ENCODE results near the gene RBL1. TPM values are rescaled to one million over a fixed set of nuclear protein-coding genes. Genes with fewer than 3 reads are reported as not detected.
"Not testable (repeated sequence)": the region's sequence is repeated elsewhere in the genome, so short reads cannot be mapped to it uniquely, and the experiment has no call there.

RBL1 gene
- total RNA-seq, 1 donor from 2014 or later = 1.9 TPM

DNA sequence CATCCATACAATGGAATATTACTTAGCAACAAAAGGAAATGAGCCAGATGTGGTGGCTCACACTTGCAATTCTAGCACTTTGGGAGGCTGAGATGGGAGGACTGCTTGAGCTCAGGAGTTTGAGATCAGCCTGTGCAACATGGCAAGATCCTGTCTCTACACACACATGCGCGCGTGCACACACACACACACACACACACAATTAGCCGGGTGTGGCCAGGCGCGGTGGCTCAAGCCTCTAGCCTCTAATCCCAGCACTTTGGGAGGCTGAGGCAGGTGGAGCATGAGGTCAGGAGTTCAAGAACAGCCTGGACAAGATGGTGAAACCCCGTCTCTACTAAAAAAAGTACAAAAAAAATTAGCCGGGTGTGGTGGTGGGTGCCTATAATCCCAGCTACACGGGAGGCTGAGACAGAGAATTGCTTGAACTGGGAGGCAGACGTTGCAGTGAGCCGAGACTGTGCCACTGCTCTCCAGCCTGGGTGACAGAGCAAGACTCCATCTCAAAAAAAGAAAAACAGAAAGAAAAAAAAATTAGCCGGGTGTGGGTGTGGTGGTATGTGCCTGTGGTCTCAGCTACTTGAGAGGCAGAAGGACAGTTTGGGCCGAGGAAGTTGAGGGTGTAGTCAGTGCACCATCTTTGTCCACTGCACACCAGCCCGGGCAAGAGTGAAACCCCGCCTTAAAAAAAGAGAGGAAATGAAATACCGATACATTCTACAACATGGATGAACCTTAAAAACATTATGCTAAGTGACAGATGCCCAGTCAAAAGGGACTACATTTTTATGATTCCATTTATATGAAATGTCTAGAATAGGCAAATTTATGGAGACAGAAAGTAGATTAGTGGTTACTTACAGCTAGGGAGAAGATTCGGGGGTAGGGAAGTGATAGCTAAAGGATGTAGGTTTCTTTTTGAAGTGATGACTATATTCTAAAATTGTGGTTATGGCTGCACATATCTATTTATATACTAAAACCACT is 52.5 kb downstream of the RBL1 start:
- Histone ChIP-seq H3K36me3 (peaks cover 15 to 44% of the 10 kb centered on the region in 2 donors), H3K4me1 (no peaks in the 10 kb centered on the region), H3K27me3 (no peaks in the 10 kb centered on the region), H3K27ac (no peak overlapping the region), H3K4me3 (peak overlapping the region in 1 of 2 donors; percentile 20), H3K9me3 (no peaks in the 10 kb centered on the region)
- TF ChIP-seq, protein P1, sequence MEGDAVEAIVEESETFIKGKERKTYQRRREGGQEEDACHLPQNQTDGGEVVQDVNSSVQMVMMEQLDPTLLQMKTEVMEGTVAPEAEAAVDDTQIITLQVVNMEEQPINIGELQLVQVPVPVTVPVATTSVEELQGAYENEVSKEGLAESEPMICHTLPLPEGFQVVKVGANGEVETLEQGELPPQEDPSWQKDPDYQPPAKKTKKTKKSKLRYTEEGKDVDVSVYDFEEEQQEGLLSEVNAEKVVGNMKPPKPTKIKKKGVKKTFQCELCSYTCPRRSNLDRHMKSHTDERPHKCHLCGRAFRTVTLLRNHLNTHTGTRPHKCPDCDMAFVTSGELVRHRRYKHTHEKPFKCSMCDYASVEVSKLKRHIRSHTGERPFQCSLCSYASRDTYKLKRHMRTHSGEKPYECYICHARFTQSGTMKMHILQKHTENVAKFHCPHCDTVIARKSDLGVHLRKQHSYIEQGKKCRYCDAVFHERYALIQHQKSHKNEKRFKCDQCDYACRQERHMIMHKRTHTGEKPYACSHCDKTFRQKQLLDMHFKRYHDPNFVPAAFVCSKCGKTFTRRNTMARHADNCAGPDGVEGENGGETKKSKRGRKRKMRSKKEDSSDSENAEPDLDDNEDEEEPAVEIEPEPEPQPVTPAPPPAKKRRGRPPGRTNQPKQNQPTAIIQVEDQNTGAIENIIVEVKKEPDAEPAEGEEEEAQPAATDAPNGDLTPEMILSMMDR (IDR thresholded peaks at IDR 0.05) = no peak
- intact Hi-C loops (cut with DNase I) = no loop called here
- DNase-seq (ENCODE audit: low spot score in 2 of 2) = no peak

DNA sequence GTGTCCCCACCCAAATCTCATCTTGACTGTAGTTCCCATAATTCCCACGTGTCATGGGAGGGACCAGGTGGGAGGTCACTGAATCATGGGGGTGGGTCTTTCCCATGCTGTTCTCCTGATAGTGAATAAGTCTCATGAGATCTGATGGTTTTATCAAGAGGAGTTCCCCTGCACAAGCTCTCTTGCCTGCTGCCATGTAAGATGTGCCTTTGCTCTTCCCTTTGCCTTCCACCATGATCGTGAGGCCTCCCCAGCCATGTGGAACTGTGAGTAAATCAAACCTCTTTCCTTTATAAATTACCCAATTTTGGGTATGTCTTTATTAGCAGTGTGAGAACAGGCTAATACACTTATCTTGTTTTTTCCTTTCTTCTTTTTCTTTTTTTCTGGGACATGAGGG is 56.4 kb downstream of the RBL1 start:
- H3K9me3 ChIP-seq; H3K4me1 ChIP-seq; DNase-seq (ENCODE audit: low spot score in 2 of 2); H3K27me3 ChIP-seq; H3K27ac ChIP-seq; H3K4me3 ChIP-seq; intact Hi-C loops (cut with DNase I): not testable (repeated sequence)
- peaks cover 19 to 33% of the 10 kb centered on the region in 2 donors for H3K36me3 ChIP-seq

- H3K9me3 ChIP-seq = no peaks in the 10 kb centered on the region
- TF ChIP-seq, protein P1 (IDR thresholded peaks at IDR 0.05) = no peak
- H3K27ac ChIP-seq = no peak overlapping the region
- H3K4me3 ChIP-seq = no peak overlapping the region
- intact Hi-C loops (cut with DNase I) = no loop called here
- H3K27me3 ChIP-seq = no peaks in the 10 kb centered on the region
- H3K4me1 ChIP-seq = no peaks in the 10 kb centered on the region
- no peak for DNase-seq (ENCODE audit: low spot score in 2 of 2)
- H3K36me3 ChIP-seq = peaks cover 4 to 36% of the 10 kb centered on the region in 2 donors
Observed at GRCh38 chr20:37032077-37032476, 63.7 kb downstream of the RBL1 start.

- TF ChIP-seq, protein P1 (IDR thresholded peaks at IDR 0.05) = no peak
- Histone ChIP-seq H3K27me3 (no peaks in the 10 kb centered on the region), H3K27ac (no peak overlapping the region), H3K36me3 (peaks cover 4 to 31% of the 10 kb centered on the region in 2 donors), H3K4me3 (no peak overlapping the region), H3K9me3 (no peaks in the 10 kb centered on the region), H3K4me1 (no peaks in the 10 kb centered on the region)
- no peak for DNase-seq (ENCODE audit: low spot score in 2 of 2)
- intact Hi-C loops (cut with DNase I) = no loop called here
Observed at GRCh38 chr20:37020636-37021035, 75.2 kb downstream of the RBL1 start.

DNA sequence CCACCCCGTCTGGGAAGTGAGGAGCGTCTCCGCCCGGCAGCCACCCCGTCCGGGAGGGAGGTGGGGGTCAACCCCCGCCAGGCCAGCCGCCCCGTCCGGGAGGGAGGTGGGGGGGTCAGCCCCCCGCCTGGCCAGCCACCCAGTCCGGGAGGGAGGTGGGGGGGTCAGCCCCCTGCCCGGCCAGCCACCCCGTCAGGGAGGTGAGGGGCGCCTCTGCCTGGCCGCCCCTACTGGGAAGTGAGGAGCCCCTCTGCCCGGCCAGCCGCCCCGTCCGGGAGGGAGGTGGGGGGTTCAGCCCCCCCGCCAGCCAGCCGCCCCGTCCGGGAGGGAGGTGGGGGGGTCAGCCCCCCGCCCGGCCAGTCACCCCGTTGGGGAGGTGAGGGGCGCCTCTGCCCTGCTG is 83.2 kb downstream of the RBL1 start:
- H3K9me3 ChIP-seq; intact Hi-C loops (cut with DNase I); DNase-seq (ENCODE audit: low spot score in 2 of 2); H3K27me3 ChIP-seq; H3K27ac ChIP-seq; H3K4me3 ChIP-seq; H3K4me1 ChIP-seq: not testable (repeated sequence)
- peaks cover 4 to 15% of the 10 kb centered on the region in 2 donors for H3K36me3 ChIP-seq

GRCh38 chr20:37011858-37012257 is 83.9 kb downstream of the RBL1 start:
- DNase-seq (ENCODE audit: low spot score in 2 of 2); H3K27ac ChIP-seq; H3K36me3 ChIP-seq; intact Hi-C loops (cut with DNase I); H3K9me3 ChIP-seq; H3K4me1 ChIP-seq; H3K27me3 ChIP-seq; H3K4me3 ChIP-seq: not testable (repeated sequence)

- no peaks in the 10 kb centered on the region for H3K9me3 ChIP-seq
- intact Hi-C loops (cut with DNase I) = no loop called here
- TF ChIP-seq, protein P1 (IDR thresholded peaks at IDR 0.05) = no peak
- peaks cover 0 to 7% of the 10 kb centered on the region in 2 donors for H3K36me3 ChIP-seq
- no peaks in the 10 kb centered on the region for H3K4me1 ChIP-seq
- H3K27me3 ChIP-seq = no peaks in the 10 kb centered on the region
- no peak for DNase-seq (ENCODE audit: low spot score in 2 of 2)
- H3K27ac ChIP-seq = no peak overlapping the region
- H3K4me3 ChIP-seq = no peak overlapping the region
Observed at GRCh38 chr20:37011147-37011546, 84.7 kb downstream of the RBL1 start.
